ENCODE measurements around the gene OR4N5. TPM values are rescaled to one million over a fixed set of nuclear protein-coding genes. Genes with fewer than 3 reads are reported as not detected.
"Not testable (repeated sequence)": the region's sequence is repeated elsewhere in the genome, so short reads cannot be mapped to it uniquely, and the experiment has no call there.

OR4N5 gene
- total RNA-seq, 4 donors from 2014 or later, result not detected

DNA sequence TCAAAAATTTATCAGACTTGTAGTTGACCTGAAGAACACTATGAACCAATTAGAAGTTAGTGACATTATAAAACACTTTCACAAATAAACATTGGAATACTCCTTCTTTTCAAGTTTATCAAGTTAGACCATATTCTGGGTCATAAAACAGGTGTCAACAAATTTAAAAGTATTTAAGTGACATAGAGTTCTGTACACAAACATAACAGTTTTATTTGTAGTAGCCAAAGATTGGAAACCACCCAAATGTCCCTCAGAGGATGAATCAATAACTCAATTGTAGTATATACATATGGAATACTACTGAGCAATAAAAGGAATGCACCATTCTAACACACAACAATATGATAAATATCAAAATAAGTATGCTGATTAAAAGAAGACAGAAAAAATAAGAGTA lies 28.5 kb downstream of the OR4N5 start:
- Histone ChIP-seq H3K9me3 (peaks cover 0 to 22% (median 0%) of the 10 kb centered on the region in 3 donors), H3K36me3 (no peaks in the 10 kb centered on the region), H3K4me3 (no peak overlapping the region), H3K27me3 (no peaks in the 10 kb centered on the region), H3K4me1 (no peaks in the 10 kb centered on the region), H3K27ac (no peak overlapping the region)
- TF ChIP-seq EP300 (IDR thresholded peaks at IDR 0.05) (no peak), POLR2AphosphoS5 (IDR thresholded peaks at IDR 0.05) (no peak), POLR2A (IDR thresholded peaks at IDR 0.05) (no peak)
- TF ChIP-seq, protein P1, sequence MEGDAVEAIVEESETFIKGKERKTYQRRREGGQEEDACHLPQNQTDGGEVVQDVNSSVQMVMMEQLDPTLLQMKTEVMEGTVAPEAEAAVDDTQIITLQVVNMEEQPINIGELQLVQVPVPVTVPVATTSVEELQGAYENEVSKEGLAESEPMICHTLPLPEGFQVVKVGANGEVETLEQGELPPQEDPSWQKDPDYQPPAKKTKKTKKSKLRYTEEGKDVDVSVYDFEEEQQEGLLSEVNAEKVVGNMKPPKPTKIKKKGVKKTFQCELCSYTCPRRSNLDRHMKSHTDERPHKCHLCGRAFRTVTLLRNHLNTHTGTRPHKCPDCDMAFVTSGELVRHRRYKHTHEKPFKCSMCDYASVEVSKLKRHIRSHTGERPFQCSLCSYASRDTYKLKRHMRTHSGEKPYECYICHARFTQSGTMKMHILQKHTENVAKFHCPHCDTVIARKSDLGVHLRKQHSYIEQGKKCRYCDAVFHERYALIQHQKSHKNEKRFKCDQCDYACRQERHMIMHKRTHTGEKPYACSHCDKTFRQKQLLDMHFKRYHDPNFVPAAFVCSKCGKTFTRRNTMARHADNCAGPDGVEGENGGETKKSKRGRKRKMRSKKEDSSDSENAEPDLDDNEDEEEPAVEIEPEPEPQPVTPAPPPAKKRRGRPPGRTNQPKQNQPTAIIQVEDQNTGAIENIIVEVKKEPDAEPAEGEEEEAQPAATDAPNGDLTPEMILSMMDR (IDR thresholded peaks at IDR 0.05), result no peak
- ATAC-seq, result no peak

DNA sequence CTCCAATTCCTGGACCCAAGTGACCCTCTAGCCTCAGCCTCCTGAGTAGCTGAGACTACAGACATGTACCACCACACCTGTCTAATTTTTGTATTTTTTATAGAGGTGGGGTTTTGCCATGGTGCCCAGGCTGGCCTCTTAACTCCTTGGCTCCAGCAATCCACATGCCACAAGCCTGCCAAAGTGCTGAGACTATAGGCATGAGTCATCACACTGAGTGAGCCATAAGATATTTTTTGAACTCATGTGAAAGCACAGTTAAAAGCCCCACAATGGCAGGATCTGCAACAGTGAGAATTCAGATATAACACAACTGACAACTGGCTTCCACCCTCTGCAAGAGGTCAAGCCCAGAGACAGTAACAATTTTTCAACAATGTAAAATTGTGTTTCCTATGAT lies 31.2 kb downstream of the OR4N5 start:
- not testable (repeated sequence) for H3K4me3 ChIP-seq, H3K4me1 ChIP-seq, ATAC-seq, H3K27ac ChIP-seq, H3K27me3 ChIP-seq, H3K36me3 ChIP-seq, H3K9me3 ChIP-seq

DNA sequence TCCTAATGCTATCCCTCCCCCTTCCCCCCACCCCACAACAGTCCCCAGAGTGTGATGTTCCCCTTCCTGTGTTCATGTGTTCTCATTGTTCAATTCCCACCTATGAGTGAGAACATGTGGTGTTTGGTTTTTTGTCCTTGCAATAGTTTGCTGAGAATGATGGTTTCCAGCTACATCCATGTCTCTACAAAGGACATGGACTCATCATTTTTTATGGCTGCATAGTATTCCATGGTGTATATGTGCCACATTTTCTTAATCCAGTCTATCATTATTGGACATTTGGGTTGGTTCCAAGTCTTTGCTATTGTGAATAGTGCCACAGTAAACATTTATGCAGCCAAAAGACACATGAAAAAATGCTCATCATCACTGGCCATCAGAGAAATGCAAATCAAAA lies 35.6 kb downstream of the OR4N5 start:
- not testable (repeated sequence) for ATAC-seq, H3K27ac ChIP-seq, H3K4me1 ChIP-seq, H3K4me3 ChIP-seq, H3K9me3 ChIP-seq, H3K36me3 ChIP-seq, H3K27me3 ChIP-seq

DNA sequence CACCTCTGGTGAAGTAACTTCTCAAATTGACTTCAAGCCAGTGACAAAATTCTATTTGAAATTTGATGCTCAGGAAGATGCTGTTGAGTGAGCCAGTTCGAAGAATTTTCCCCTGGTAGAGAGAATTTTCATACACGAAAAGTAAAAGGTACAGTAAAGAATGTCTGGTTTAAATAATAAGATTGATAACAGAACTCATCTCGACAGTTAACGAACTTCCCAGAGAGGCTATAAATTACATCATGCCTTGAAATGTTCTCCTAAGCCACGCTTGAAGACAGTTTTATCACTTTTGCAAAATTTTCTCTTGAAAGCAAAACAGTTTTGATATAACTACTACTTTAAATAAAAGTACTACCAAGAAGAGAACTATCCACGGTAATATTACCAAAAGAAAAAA lies 37.7 kb downstream of the OR4N5 start:
- Histone ChIP-seq H3K4me3 (no peak overlapping the region), H3K27me3 (no peaks in the 10 kb centered on the region), H3K36me3 (no peaks in the 10 kb centered on the region), H3K9me3 (no peaks in the 10 kb centered on the region), H3K27ac (no peak overlapping the region), H3K4me1 (no peaks in the 10 kb centered on the region)
- TF ChIP-seq EP300 (IDR thresholded peaks at IDR 0.05), result no peak
- TF ChIP-seq, protein P1 (IDR thresholded peaks at IDR 0.05), result no peak
- no peak for TF ChIP-seq POLR2A (IDR thresholded peaks at IDR 0.05)
- no peak for TF ChIP-seq POLR2AphosphoS5 (IDR thresholded peaks at IDR 0.05)
- 41 to 61% methylated on average over 6 of the region's 6 CpGs for WGBS, 2 donors (ENCODE audit: low coverage in 1 of 2)
- ATAC-seq, result no peak

DNA sequence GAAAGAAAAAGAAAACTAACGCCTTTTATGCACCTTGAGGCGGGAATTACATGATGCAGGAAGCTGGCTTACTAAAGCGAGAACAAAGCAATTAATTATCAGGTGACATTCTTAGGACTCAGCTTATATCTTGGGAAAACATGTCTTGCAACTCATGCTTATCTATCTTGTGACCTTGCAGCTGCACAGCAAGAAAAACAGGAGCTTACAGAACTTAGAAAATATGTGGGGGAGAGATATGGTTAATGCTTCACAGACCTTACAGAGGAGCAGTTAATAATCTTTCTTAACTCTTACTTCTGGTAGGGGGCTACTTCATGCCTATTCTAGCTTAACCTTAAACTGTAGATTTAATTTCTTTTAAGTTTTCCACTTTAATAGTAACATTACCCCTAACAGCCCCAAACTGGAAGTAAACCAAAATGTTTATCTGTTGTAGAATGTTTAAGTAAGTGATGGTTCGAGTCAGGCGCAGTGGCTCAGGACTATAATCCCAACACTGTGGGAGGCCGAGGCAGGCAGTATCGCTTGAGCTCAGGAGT lies 38.9 kb downstream of the OR4N5 start:
- H3K4me1 ChIP-seq, result no peaks in the 10 kb centered on the region
- H3K4me3 ChIP-seq, result no peak overlapping the region
- no peak for TF ChIP-seq POLR2AphosphoS5 (IDR thresholded peaks at IDR 0.05)
- TF ChIP-seq, protein P1 (IDR thresholded peaks at IDR 0.05), result no peak
- TF ChIP-seq POLR2A (IDR thresholded peaks at IDR 0.05), result no peak
- no peak for TF ChIP-seq EP300 (IDR thresholded peaks at IDR 0.05)
- no peaks in the 10 kb centered on the region for H3K36me3 ChIP-seq
- WGBS, 2 donors (ENCODE audit: low coverage in 1 of 2), result 77 to 86% methylated on average over 5 of the region's 7 CpGs
- H3K27ac ChIP-seq, result no peak overlapping the region
- no peak for ATAC-seq
- H3K27me3 ChIP-seq, result no peaks in the 10 kb centered on the region
- no peaks in the 10 kb centered on the region for H3K9me3 ChIP-seq

DNA sequence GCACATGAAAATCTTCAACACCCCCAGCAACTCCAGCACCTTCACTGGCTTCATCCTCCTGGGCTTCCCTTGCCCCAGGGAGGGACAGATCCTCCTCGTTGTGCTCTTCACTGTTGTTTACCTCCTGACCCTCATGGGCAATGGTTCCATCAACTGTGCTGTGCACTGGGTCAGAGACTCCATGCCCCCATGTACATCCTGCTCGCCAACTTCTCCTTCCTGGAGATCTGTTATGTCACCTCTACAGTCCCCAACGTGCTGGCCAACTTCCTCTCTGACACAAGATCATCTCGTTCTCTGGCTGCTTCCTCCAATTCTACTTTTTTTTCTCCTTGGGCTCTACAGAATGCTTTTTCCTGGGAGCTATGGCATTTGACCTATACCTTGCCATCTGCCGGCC lies 40.6 kb downstream of the OR4N5 start:
- 44 to 46% methylated on average over 5 of the region's 5 CpGs for WGBS, 2 donors (ENCODE audit: low coverage in 1 of 2)
- H3K27ac ChIP-seq, result no peak overlapping the region

More for the DNA sequence above, 40.6 kb downstream of the OR4N5 start:
- Histone ChIP-seq H3K4me3 (no peak overlapping the region), H3K4me1 (no peaks in the 10 kb centered on the region), H3K9me3 (no peaks in the 10 kb centered on the region), H3K36me3 (no peaks in the 10 kb centered on the region), H3K27me3 (no peaks in the 10 kb centered on the region)
- no peak for TF ChIP-seq POLR2AphosphoS5 (IDR thresholded peaks at IDR 0.05)
- no peak for TF ChIP-seq EP300 (IDR thresholded peaks at IDR 0.05)
- no peak for TF ChIP-seq POLR2A (IDR thresholded peaks at IDR 0.05)
- TF ChIP-seq, protein P1 (IDR thresholded peaks at IDR 0.05), result no peak
- ATAC-seq, result peak; percentile 50

All from gastroesophageal sphincter (tissue), 4 donors.